NAMALWA (cell line): ENCODE results near the gene RPTOR.

Experiments
- DNase-seq: peaks from one replicate; pipeline ENCODE4 v3.0.0-alpha.2; 2015; ENCODE audit warnings: low spot score

The RPTOR gene

DNA sequence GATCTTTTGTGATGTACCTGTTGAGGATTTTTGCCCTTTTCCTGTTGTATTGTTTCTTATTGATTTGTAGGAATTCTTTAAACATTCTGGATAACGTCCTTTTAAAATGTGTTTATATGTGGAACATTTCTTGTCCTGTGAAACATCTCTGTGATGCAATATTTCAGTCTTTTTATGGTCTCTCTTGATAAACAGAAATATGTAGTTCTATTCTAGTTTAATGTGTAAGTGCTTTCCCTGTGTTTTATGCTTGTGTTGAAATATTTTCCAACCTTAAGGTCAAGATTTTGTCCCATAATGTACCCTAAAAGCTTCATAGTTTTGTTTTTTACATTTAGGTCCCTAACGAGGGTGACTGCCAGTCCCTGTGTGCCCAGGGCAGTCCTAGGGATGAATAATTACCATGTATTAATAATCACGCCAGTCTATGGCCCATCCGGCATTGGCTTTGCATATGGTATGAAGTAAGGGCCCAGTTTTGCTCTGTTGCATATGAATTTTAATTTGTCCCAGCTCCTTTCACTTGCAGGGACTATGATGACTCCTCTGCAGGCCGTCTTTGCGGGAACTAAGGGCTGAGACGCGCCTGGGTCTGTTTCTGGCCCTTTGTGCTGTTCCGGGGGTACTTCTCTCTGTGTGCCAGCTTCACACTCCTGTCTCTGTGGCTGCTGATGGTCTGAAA lies 44.2 kb downstream of the RPTOR start:
- no peak for DNase-seq

DNA sequence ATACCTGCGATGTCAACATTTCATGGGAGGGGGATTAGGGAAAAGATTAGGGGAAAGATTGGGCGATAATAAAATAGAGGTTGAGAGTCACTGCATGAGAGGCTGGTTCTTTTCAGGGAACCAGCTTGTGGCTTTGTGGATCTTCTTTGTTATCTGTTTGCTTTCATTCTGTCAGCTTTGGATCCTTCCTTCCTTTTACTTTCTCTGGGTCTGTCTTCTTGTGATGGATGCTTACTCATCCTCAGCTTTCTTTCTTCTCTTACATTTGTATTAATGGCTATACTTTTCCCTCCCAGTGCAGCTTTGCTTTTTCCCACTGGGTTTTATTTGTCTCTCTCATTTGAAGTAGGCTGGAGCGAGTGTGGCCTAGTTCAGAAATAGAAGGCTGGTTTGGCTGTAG lies 47.1 kb downstream of the RPTOR start:
- DNase-seq, result no peak

DNA sequence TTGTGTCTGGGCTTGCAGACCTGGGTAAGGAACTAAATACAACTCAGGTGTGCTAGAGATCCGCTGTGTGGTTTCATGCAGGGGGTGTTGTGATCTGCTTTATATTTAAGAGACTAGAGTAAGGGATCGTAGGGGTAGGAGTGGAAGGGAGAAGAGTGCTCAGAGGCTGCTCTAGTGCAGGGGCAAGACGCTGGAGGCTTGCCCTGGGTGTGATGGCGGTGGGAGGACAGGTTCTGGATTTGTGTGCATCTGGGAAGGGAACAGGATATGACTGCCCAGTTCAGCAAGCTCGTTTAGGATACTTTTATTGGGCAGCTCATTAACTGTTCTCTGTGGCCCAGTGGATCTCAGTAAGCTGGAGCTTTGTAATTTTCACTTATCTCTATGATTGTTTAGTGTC lies 47.6 kb downstream of the RPTOR start:
- no peak for DNase-seq

DNA sequence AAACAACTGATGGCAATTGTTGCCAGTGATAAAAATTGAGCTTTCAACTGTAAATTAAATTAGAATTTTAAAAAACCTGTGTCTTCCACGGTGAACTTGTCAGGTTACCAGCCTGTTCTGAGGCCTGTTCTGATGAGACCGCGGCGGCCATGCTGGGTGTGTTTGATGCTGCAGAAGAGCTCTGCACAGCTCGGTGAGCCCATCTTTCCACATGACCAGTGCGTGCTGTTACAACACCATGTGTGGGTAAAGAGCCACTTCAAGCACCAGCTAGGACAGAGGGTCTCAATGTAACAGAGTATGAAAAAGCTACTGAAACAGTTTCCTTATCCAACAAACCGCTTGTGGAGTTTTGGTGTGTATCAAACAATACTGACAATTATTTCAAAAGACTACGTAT lies 48.5 kb downstream of the RPTOR start:
- DNase-seq, result no peak

DNA sequence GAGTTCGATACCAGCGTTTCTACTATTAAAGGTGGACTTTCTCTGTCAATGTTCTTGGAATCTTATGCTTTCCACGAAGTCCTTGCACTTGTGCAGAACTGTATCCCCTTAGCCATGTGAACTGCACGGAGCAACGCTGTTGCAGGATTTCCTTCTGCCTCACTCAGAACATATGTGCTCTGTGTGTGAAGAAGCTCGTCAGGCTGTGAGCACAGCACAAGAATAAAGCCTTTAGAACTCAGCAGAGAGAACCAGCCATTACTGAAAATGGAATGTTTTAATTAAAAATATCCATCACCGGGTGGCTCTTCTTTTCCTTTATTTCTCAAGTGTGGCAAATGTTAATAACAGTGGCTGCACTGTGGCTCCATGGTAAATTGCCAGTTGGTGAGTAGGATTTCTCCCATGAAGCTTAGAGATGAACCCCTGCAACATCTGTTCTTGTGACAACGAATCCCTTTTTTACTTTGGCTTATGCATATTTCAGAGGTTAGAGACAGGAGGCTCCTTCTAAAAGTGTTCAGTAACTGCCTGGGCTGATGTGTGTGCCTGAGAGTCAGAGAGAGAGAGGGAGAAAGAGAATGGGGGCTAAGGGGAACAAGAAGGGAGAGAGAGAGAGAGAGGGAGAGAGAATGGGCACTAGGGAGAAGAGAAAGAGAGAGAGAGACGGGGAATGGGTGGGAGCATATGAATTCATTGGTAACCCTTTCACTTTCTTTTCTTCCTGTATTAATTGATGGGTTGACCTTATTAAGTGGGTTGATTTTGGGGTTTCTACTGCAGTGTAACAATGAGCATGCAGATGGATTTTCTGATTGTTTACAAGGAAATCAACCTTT lies 50.0 kb downstream of the RPTOR start:
- DNase-seq, result no peak

DNA sequence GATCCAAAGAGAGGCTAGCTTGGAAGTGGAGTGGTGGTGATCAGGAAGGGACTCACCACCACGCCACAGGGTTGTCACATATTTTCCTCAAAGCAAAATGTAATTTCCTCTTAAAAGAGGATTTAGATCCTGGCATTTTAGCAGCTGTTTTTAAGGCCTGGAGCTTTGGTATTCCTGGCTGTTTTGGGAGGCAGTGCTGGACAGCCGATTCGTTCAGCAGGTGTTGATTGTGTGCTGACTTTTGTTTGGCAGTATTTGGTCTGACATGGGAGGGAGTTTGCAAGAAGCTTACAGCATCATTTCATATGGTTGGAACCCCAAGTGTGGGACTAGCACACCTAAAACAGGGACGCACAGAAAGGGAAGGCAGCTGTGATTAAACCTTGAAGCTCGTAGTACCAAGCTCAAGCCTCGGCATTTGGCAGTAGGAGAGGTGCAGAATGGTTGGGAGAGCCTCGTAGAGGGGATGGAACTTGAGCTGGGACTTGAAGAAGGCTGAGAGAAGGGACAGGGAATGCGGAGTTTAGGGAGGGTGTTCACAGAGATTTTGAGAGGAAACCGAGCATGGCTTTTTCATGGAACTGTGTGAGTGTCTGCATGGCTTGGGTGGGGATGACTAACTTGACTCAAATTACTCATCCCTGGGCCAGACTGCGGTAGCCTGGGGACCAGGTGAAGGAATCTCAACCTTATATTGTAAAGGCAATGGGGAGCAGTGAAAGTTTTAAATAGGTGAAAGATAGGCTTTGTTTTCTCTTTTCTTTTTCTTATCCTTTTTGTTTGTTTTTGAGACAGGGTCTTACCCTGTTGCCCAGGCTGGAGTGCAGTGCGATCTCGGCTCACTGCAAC lies 52.3 kb downstream of the RPTOR start:
- no peak for DNase-seq

DNA sequence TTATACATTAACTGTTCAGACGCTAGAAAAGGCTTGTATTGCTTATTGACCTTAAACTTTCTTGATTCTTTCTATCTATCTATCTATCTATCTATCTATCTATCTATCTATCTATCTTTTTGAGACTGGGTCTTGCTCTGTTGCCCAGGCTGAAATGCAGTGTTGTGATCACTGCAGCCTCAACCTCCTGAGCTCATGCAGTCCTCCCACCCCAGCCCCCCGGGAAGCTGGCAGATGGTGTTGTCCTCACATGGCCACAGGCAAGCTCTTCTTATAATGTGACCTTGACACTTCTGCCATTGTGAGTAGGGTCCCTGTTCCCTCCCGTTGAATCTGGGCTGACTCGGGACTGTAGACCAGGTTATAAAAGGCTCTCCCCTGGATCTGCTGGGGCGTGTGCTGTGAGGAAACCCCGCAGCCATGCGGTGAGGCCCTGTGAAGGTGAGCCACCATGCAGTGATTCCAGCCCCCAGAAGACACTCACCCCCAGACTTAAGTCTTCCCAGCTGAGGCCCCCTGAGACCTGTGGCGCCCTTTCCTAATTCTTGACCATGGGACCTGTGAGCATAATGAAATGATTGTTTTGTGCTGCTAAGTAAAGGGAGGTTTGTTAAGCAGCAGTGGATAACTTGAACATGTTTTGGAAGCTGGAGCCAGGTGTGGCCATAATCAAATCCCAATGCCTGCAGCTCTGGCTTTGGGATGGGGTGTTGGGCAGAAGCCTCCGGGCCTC lies 54.3 kb downstream of the RPTOR start:
- DNase-seq, result no peak

DNA sequence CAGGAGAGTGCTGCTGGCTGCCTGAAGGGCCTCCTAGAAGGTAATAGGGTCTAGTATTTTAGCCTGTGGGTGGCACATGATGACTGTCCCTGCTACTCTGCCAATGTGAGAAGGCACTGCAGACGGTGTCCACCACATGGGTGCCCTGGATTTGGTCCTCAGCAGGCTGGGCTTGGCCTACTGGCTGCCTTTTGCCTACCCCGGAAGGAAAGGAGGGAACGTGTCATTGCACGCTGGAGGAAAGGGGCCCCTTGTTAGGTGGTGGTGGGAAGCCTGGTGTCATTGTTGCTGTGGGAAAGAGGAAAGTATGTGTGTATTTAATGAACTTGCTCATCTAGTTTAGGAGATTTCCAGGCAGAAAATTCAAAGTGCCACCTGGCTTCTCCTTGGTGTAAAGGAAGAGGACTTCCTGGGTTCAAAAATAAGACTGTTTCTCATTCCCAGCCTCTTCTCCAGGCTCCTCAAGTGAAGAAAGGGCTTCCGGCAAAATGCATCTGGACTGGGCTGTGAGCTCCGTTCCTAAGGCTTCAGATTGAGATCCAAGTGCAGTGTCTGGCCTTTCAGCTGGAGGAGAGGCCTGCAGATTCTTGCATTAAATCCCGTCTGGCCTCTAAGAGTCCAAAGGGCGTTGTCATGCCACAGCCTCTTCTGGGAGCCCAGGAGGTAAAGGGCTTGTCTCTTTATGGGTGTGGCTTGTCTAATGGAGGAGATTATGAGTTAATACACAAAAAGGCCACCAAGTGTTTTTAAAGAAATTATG lies 55.1 kb downstream of the RPTOR start:
- DNase-seq, result no peak

DNA sequence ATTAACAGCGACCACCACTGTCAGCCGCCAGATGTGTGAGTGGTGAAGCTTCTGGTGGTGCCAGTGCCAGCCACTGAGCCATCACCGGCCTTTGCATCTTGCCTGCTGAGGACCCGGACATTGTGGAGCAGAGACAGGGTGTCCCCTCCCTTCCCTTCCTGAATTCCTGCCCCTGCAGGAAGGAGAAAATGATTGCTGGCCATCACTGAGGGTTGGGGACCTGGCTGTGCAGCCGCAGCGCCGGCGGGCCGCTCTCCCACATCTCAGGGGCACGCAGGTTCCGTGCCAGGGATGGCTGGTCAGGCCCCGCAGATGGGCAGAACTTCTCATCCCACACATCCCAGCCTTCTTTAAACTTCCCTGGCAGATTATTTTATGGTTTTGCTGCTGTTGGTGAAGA lies 56.5 kb downstream of the RPTOR start:
- DNase-seq, result no peak

DNA sequence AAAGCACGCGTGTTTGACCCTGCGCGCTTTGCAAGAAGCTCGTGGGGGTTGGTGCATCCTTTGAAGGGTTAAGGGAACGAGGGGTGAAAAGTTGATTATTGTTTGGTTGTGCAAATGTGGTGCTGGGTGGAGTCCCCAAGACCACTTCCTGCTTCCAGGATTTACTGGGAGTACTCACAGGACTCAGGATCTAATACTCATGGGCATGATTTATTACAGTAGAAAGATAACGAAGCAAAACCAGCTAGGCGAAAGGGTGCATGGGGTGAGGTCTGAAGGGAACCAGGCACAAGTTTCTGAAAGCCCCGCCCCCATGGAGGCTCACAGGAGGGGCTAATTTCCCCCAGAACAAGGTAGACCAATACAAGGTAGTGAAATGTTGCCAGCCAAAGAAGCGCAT lies 58.8 kb downstream of the RPTOR start:
- no peak for DNase-seq

DNA sequence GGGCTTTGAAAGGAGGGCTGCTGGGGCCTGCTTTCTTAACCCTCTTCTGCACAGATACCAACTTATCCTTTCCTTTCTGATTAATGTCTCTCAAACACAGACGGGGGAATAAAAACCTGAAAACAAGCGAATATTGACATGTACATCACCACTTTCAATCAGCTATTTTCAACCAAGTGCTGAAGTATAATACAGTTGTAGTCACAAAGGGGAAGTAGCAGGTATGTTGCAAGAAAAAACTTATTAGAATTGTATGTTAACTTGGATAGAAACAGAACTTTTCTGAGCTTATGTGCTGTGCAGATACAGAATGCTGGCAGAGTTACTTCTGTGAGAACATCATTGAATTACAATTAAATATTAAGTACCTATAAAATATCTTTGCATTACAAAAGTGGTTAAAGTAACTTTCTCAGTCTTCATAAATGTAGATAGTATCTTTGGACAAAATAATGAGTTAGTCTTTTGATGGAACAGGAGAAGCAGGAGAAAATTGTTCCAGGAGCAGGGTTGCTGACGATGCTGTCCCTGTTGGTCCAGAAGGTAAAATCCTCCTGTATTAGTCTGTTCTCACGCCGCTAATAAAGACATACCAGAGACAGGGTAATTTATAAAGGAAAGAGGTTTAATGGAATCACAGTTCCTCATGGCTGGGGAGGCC lies 59.5 kb downstream of the RPTOR start:
- DNase-seq, result no peak

DNA sequence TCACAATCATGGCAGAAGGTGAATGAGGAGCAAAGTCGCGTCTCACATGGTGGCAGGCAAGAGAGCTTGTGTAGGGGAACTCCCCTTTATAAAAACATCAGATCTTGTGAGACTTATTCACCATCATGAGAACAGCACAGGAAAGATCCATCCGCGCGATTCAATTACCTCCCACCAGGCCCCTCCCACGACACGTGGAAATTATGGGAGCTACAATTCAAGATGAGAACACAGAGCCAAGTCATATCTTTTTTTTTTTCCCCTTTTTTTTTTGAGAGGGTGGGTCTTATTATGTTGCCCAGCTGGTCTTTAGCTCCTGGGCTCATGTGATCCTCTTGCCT lies 60.0 kb downstream of the RPTOR start:
- no peak for DNase-seq

DNA sequence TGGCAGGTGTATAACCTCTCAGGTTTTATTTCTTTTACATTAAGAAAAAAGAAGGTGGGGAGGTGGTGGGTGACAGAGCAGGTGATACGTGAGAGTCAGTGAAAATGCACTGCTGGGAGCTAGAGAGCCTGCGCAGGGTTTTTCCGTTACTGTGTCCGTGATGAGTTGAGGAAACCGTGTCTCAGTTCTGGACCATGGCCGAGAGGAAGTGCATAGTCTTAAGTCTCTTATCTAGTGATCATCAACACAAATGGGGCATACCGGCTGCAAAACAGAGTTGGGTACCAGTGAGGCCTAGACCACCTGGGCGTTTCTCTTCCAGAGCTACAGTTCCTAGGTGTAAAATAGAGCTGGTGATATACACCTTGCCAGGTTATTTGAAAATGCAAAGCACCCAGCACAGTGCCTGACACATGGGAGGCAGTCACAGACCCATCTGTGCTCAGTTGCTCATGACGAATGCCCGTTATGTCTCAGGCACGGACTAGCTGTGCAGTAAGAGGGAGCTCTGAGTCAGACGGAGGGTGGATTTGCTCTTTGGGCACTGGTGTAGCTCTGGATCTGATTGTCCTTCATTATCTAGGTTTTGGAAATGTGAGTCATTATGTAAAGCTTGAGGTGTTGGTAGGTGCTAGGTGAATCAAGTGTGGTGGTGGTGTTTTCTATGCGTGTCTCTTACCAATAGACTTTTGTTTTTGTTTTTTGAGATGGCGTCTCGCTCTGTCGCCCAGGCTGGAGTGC lies 60.9 kb downstream of the RPTOR start:
- DNase-seq, result peak; percentile 75

DNA sequence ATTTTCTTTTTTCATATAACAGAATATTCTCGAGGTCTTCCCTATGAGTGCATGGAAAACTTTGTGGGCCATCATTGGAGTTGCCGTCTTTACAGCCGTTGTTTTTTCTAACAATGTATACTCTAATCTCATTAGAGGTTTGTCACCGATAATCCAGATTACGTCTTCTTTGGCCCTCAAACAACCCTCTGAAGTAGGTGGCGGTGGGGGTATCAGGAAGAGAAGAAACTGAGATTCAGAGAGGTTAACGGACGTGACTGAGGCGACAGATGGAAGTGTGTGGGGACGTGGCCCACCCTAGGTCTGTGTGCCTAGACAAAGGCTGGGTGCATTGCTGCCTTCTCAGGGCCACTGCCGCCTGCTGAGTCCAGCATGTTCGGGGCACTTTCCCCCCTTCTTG lies 63.7 kb downstream of the RPTOR start:
- no peak for DNase-seq

DNA sequence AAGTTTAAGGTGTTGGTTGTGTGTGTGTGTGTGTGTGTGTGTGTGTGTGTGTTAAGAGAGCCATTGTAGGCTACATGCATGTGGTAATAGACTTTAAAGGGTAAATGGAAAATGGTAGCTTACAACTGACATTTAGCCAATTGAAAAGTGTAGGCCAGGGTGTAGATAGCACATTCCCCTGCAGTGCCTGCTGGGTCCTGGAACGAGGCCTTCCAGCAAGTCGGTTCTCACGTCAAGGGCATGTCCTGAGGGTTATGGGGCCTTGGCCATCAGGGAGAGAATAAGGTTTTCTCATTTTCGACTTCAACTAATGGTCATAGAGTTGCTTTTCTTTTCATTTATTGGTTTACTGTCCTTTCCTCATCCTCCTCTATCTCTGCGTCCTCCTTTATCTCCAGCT lies 65.1 kb downstream of the RPTOR start:
- no peak for DNase-seq

DNA sequence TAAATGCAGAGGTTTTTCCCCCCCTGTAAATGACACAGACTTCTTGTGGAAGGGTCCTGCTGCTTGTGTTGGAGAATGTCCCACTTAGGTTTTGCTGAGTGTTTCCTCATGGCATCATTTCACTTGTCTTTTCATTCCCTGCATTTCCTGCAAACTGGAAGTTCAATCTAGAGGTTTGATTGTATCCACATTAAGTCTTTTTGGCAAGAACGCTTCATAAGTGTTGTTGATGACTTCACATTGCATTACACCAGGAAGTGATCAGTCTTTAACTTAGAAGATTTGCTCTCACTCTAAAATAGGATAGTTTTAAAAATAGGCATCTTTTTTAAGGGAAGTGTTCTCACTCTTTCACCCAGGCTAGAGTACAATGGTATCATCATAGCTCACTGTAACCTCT lies 67.2 kb downstream of the RPTOR start:
- DNase-seq, result no peak

DNA sequence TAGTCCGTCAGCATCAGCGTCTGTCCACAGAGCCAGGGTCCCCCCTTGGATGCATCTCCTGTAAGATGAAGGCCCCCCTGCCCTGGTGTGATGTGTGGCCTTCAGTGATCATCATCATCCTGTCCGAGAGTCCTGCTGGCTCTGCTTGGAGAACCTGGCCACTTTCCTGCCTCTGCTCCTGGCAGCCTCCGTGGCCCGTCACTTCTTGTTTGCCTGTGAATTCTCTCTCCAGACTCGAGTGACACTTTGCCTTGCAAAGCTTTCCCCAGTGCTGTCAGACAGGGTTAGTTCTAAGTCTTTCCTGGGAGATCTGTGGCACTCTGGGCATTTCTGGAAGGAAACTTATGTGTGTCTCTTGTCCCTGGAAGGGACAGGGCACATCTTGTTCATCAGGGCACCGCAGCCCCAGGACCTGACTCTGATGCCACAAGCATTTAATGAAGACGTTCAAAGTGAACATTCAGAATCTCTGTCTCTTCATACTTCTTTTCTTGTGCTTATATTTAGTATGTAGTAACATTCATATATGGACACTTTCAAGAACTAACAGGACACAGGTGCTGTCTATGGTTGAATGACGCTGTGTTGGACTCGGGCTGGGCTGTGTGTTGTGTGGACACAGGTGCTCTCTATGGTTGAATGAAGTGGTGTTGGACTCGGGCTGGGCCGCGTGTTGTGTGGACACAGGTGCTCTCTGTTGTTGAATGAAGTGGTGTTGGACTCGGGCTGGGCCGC lies 68.5 kb downstream of the RPTOR start:
- DNase-seq, result peak; percentile 66

DNA sequence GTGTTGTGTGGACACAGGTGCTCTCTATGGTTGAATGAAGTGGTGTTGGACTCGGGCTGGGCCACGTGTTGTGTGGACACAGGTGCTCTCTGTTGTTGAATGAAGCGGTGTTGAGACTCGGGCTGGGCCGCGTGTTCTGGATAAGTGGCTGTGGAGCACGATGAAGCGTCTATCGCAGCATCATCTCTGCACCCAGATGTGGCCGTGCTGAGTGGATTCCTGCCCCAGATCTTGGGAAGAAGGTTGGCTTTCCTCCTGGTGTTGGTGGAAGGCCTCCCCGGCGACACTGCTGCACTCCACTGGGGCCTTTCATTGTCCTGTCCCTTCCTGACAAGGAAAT lies 69.1 kb downstream of the RPTOR start:
- DNase-seq, result no peak

DNA sequence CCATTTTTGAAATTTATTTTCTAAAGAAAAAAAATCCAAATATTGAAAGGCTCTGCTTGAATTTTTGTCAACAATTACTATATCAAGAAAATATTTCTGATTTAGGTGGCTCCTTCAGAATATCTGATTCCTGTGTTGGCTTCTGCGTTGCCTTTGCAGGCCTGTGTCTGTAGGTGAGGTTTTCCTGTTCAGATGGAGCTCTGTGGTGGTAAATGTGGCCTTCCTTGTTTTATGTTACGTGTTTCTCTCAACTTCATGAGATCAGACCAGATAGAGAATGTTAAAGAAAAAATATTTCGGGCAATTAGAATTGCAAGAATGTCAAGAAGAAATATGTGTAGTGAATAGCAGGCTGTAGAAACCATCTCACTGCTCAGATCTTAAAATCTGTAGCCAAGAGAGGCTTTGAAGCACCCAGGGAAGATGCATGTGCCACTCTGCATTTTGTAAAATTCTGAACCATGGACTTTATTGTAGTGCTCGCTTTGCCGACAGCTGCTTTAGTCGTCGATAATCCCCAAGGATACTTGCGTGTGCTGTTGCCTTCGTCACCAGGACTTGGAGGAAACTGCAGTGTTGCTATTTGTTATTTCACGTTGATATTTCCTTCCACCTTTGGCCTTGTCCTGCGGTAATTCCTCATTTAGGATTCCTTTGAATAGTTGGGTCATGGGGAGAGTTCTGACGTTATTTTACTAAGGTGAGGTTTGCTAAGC lies 69.9 kb downstream of the RPTOR start:
- no peak for DNase-seq
